HG03108 (cell line): ENCODE results near the gene TFDP2.
"Not testable (repeated sequence)": the region's sequence is repeated elsewhere in the genome, so short reads cannot be mapped to it uniquely, and the experiment has no call there.

Experiments
- ATAC-seq: cut with Tn5 transposase; IDR thresholded peaks from one replicate; pipeline ENCODE4 v1.9.1; 2021; ENCODE audit warnings: moderate library complexity; ENCODE audit not compliant: unreplicated experiment

The TFDP2 gene

GRCh38 chr3:142148792-142149672, at the start of gene TFDP2:
TFDP2 (minus strand) TSS chr3:142149544; CDS start chr3:142101749, 47,795 bp downstream.
- ATAC-seq = peak; percentile 99

GRCh38 chr3:142188846-142189245, 39.5 kb upstream of the TFDP2 start:
- no peak for ATAC-seq

- ATAC-seq = no peak
These were observed 31.5 kb upstream of the TFDP2 start for GRCh38 chr3:142180761-142181362.

- no peak for ATAC-seq
These were observed 26.1 kb upstream of the TFDP2 start for GRCh38 chr3:142175478-142175877.

GRCh38 chr3:142174559-142174958, 25.2 kb upstream of the TFDP2 start:
- no peak for ATAC-seq

- ATAC-seq = no peak
These were observed 19.2 kb upstream of the TFDP2 start for GRCh38 chr3:142168514-142168913.

GRCh38 chr3:142165194-142165593, 15.8 kb upstream of the TFDP2 start:
- ATAC-seq = no peak

GRCh38 chr3:142159083-142159740, 9.9 kb upstream of the TFDP2 start:
- no peak for ATAC-seq

GRCh38 chr3:142154186-142154585, 4.8 kb upstream of the TFDP2 start:
- no peak for ATAC-seq

GRCh38 chr3:142152384-142152783, 3.0 kb upstream of the TFDP2 start:
- no peak for ATAC-seq

GRCh38 chr3:142151828-142152227, 2.5 kb upstream of the TFDP2 start:
- ATAC-seq = no peak

GRCh38 chr3:142151240-142151639, 1.9 kb upstream of the TFDP2 start:
- ATAC-seq = no peak

- ATAC-seq = no peak
These were observed 927 bp upstream of the TFDP2 start for GRCh38 chr3:142150271-142150670.

- ATAC-seq = no peak
These were observed 289 bp upstream of the TFDP2 start for GRCh38 chr3:142149673-142149992.

- no peak for ATAC-seq
These were observed 1.1 kb downstream of the TFDP2 start for GRCh38 chr3:142148044-142148791.

GRCh38 chr3:142144587-142144986, 4.8 kb downstream of the TFDP2 start:
- not testable (repeated sequence) for ATAC-seq

- not testable (repeated sequence) for ATAC-seq
These were observed 8.6 kb downstream of the TFDP2 start for GRCh38 chr3:142140608-142141285.

GRCh38 chr3:142137089-142137488, 12.3 kb downstream of the TFDP2 start:
- not testable (repeated sequence) for ATAC-seq

- no peak for ATAC-seq
These were observed 14.5 kb downstream of the TFDP2 start for GRCh38 chr3:142134799-142135325.

GRCh38 chr3:142129516-142130171, 19.7 kb downstream of the TFDP2 start:
- ATAC-seq = no peak
